ENCODE data around the gene TXNRD2. TPM values are rescaled to one million over a fixed set of nuclear protein-coding genes. Genes with fewer than 3 reads are reported as not detected.

Gene TXNRD2
- total RNA-seq, 1 experiment from 2014 or later = 23.0 TPM

DNA sequence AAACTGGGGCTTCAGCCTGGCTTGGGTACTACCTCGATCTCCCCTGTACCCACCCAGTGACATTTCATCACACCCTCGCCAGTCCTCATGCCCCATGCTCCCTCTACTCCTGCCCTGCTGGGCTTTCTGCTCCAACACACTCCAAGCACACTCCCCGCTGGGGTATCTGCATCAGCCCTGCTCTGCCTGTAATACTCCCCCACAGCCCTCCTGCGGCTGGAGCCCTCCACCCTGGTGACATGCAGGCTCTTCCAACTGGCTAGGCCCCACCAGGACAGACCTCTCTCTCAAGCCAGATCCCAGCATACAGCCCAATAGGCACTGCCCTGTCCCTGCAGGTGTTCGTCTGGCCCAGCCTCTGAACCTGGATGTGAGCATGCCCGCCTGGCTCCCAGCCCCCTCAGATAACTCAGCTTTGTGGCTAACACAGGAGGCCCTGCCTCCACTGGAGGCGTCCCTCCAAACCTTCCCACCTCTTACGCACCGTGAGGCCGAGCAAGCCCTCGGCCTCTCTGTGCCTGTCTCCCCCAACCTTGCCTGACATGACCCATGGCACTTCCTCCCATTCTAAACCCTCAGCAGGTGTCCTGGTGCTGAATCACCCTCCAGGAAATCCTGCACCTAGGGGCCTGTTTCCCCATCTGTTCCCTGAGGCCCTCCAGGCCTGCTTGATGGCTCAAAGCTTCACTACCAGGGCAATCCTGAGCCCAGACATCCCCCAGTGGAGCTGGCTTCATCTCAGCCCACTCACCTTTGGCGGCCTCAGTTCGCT lies 33.5 kb upstream of the TXNRD2 start:
- TF ChIP-seq, protein P1, sequence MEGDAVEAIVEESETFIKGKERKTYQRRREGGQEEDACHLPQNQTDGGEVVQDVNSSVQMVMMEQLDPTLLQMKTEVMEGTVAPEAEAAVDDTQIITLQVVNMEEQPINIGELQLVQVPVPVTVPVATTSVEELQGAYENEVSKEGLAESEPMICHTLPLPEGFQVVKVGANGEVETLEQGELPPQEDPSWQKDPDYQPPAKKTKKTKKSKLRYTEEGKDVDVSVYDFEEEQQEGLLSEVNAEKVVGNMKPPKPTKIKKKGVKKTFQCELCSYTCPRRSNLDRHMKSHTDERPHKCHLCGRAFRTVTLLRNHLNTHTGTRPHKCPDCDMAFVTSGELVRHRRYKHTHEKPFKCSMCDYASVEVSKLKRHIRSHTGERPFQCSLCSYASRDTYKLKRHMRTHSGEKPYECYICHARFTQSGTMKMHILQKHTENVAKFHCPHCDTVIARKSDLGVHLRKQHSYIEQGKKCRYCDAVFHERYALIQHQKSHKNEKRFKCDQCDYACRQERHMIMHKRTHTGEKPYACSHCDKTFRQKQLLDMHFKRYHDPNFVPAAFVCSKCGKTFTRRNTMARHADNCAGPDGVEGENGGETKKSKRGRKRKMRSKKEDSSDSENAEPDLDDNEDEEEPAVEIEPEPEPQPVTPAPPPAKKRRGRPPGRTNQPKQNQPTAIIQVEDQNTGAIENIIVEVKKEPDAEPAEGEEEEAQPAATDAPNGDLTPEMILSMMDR (conservative IDR thresholded peaks at IDR 0.05; ENCODE audit: low read depth, low read length) = no peak
- TF ChIP-seq EZH2 (IDR thresholded peaks at IDR 0.05; ENCODE audit: low read length, unreplicated experiment) (no peak), EZH2phosphoT487 (IDR thresholded peaks at IDR 0.05; ENCODE audit: borderline replicate concordance, low read length) (no peak)
- H3F3A ChIP-seq (ENCODE audit: low read length, unreplicated experiment) = no peaks in the 10 kb centered on the region
- no peaks in the 10 kb centered on the region for H3K9me3 ChIP-seq (ENCODE audit: low read length)
- POLR2A ChIA-PET (ENCODE audit: unreplicated experiment) = no interaction called here
- ATAC-seq = no peak
- no peak overlapping the region for H2AFZ ChIP-seq (ENCODE audit: low read length)
- H3K79me2 ChIP-seq (ENCODE audit: low read length) = no peaks in the 10 kb centered on the region
- no peak overlapping the region for H3K27ac ChIP-seq (ENCODE audit: low read length)
- intact Hi-C loops (cut with micrococcal nuclease) = no loop called here
- DNase-seq = peak; percentile 9
- no peaks in the 10 kb centered on the region for H3K27me3 ChIP-seq (ENCODE audit: low read length)
- H3K4me2 ChIP-seq (ENCODE audit: low read length) = no peak overlapping the region
- no peak overlapping the region for H3K9ac ChIP-seq (ENCODE audit: low read length)
- no peaks in the 10 kb centered on the region for H3K9me2 ChIP-seq (replicated peaks; ENCODE audit: low read length)
- H3K4me3 ChIP-seq (ENCODE audit: low read length) = no peak overlapping the region
- H3K36me3 ChIP-seq (ENCODE audit: low read depth, low read length) = no peaks in the 10 kb centered on the region
- CTCF ChIA-PET = no interaction called here
- H4K20me1 ChIP-seq (ENCODE audit: low read length) = no peaks in the 10 kb centered on the region
- H3K4me1 ChIP-seq (ENCODE audit: insufficient read depth, low read length) = peaks cover 9% of the 10 kb centered on the region; the same call in 1 of the 2 replicates
- no TSS peak for BruUV-seq (replicated peaks)

DNA sequence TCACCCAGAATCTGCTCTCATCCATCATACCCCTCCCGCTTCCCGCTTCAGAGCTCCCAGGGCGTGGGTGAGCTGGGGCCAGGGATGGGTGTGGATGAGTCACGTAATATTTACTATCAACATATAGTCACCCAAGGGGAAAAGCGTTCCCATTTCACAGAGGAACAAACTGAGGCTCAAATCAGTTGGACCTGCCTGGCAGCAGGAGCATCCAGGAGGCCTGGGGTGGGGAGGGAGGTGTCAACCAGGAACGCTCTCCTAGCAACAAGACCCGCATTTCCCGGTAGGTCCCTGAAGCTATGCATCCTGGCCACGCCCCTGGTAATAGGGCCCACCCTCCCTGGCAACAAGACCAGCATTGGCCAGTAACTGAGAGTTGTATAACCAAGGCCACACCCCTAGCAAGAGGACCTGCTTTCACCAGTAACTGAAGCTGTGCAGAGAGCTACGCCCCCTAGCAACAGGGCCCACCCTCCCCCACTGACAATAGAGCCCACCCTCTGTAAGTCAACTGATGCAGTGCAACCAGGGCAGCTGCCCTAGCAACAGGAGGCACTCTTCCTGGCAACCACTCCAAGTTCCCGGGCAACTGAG lies 32.7 kb upstream of the TXNRD2 start:
- no peak overlapping the region for H3K9ac ChIP-seq (ENCODE audit: low read length)
- H4K20me1 ChIP-seq (ENCODE audit: low read length) = no peaks in the 10 kb centered on the region
- intact Hi-C loops (cut with micrococcal nuclease) = no loop called here
- no peak for ATAC-seq
- H3K79me2 ChIP-seq (ENCODE audit: low read length) = no peaks in the 10 kb centered on the region
- TF ChIP-seq, protein P1 (conservative IDR thresholded peaks at IDR 0.05; ENCODE audit: low read depth, low read length) = no peak
- TF ChIP-seq EZH2phosphoT487 (IDR thresholded peaks at IDR 0.05; ENCODE audit: borderline replicate concordance, low read length) (no peak), EZH2 (IDR thresholded peaks at IDR 0.05; ENCODE audit: low read length, unreplicated experiment) (no peak)
- DNase-seq = peak; percentile 22
- H2AFZ ChIP-seq (ENCODE audit: low read length) = no peak overlapping the region
- POLR2A ChIA-PET (ENCODE audit: unreplicated experiment) = no interaction called here
- H3F3A ChIP-seq (ENCODE audit: low read length, unreplicated experiment) = no peaks in the 10 kb centered on the region
- no peak overlapping the region for H3K4me2 ChIP-seq (ENCODE audit: low read length)
- H3K9me3 ChIP-seq (ENCODE audit: low read length) = no peaks in the 10 kb centered on the region
- H3K4me3 ChIP-seq (ENCODE audit: low read length) = no peak overlapping the region
- H3K27me3 ChIP-seq (ENCODE audit: low read length) = no peaks in the 10 kb centered on the region
- no peak overlapping the region for H3K27ac ChIP-seq (ENCODE audit: low read length)
- no TSS peak for BruUV-seq (replicated peaks)
- CTCF ChIA-PET = no interaction called here
- peaks cover 9% of the 10 kb centered on the region; the same call in 1 of the 2 replicates for H3K4me1 ChIP-seq (ENCODE audit: insufficient read depth, low read length)
- no peaks in the 10 kb centered on the region for H3K9me2 ChIP-seq (replicated peaks; ENCODE audit: low read length)
- no peaks in the 10 kb centered on the region for H3K36me3 ChIP-seq (ENCODE audit: low read depth, low read length)

Measured in PC-3 (cell line).